Fibroblast of skin of left biceps (primary cell): Measurements from ENCODE around the gene CCL28.
"Not testable (repeated sequence)": the region's sequence is repeated elsewhere in the genome, so short reads cannot be mapped to it uniquely, and the experiment has no call there.

Source experiments
- DNase-seq, 2 experiments: peaks; one replicate each; pipeline ENCODE4 v3.0.0-alpha.2; 2013; ENCODE audit warnings: low read depth in 2 of 2

Gene CCL28

DNA sequence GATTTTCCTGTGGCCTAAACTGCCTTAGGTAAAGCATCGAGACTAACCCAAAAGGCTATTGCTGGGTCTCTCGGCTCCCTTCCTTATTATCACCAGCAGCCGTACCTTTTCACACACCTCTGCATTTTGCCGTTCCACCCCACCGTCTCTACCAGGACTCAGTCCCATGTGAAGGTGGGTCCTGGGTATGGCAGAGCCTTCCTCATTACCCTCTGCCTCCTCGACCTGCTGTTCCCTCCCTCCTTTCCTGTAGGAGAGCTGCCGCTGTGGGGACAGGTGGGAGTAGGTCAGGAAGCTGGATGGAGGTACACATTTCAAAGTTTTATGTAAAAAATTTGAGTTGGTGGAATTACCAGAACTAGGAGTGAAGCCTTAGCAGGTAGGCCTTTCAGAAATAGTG, 1.8 kb downstream of the CCL28 start:
- no peak for DNase-seq

DNA sequence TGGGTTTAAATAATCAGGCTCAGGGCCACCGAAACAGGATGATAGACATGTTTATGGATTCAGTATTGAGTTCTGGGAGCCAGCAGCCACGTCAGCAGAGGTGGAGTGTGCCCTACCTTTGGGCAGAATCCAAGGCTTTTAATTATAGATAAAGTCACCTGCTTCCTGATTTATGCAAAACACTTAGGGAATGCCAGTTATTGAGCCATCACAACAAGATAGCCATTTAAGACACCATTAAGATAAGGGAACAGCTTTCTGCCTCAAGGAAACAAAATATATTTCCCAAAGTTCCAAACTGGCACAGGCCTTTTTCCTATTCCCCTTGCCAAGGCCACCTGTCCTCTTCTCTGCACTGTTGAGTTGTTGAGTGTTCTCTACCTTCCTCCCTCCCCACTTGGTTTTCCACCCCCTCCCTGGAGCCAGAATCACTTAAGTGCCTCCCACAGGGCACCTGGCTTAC, 2.4 kb downstream of the CCL28 start:
- DNase-seq = no peak

DNA sequence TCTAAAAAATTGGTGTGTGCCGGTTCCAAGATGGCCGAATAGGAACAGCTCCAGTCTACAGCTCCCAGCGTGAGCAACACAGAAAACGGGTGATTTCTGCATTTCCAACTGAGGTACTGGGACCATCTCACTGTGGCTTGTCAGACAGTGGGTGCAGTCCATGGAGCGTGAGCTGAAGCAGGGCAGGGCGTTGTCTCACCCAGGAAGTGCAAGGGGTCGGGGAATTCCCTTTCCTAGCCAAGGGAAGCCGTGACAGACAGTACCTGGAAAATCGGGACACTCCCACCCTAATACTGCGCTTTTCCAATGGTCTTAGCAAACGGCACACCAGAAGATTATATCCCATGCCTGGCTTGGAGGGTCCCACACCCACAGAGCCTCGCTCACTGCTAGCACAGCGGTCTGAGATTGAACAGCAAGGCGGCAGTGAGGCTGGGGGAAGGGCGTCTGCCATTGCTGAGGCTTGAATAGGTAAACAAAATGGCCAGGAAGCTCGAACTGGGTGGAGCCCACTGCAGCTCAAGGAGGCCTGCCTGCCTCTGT, 9.6 kb downstream of the CCL28 start:
- not testable (repeated sequence) for DNase-seq

DNA sequence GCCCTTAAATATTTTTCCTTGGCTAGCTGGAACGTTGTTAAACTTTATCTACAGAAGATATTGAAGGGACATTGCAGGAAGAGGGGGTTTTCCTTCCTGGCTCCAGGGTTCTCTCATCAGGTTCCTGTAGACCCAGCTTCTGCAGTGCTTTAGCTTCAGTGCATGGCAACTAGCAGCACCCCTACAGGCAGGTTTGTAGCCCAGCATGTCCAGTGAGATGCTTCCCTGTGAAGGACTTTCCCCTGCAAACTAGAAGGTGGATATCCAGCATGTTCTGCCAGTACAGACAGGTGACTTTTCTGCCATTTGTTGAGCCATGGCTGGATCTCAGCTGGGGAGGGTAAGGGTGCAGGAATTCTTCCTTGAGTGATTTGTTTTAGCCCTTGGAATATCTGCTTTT, 10.4 kb downstream of the CCL28 start:
- no peak for DNase-seq

DNA sequence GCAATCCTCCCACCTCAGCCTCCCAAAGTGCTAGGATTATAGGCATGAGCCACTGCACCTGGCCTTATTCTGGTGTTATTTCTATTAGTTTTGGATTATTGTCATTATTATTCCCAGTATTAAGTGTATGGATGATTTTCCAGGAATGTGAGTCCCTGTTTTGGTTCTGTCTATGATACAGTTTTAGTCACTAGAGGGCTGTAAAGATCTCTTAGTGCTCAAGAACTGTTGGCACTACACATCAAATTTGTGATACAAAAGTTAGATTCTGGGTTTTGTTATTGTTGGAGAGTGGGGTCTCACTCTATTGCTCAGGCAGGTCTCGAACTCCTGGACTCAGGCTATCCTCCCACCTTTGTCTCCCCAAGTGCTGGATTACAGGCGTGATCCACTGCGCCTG, 12.1 kb downstream of the CCL28 start:
- no peak for DNase-seq

DNA sequence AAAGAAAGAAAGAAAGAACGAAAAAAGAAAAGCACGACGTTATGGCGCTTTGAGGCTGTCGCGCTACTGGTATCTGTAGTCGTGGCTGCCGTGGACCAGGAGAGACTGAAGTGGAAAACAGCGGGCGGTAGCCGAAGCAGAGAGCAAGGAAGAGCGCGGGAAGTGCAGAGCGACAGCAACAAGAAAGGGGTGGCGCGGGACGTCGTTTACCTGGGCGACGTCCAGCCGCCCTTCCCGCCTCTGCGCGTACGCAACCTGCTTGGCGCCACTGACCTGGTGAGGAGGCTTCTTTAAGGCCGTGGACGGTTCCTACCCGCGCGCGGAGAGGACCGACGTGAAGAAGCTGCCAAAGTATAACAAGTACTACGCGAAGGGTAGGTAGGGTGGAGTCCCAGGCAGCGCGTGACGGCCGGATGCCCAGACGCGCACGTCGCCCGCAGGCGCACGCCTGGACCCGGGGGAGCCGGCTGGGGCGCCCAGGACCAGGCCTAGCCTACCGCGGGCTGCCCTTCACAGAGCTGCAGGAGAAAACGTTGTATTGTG, 15.4 kb downstream of the CCL28 start:
- DNase-seq = no peak

DNA sequence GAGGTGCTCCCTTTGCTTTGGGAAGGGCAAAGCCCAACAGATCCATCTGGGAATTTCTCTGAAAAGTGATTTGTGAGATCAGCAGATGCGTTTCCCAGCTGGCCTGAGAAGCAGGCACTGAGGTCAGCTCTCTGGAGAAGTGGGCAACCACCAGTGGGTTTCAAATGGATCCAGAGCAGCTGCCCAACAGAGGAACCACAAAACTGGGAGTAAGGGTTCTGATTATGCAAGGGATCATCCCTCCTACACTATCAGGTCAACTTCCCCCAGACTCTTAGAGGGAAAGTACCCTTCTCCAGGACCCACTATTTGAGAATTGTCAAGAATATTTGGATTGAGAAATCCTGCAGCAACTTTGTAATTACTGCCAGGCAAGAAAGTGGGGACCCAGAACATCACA, 21.7 kb downstream of the CCL28 start:
- no peak for DNase-seq

DNA sequence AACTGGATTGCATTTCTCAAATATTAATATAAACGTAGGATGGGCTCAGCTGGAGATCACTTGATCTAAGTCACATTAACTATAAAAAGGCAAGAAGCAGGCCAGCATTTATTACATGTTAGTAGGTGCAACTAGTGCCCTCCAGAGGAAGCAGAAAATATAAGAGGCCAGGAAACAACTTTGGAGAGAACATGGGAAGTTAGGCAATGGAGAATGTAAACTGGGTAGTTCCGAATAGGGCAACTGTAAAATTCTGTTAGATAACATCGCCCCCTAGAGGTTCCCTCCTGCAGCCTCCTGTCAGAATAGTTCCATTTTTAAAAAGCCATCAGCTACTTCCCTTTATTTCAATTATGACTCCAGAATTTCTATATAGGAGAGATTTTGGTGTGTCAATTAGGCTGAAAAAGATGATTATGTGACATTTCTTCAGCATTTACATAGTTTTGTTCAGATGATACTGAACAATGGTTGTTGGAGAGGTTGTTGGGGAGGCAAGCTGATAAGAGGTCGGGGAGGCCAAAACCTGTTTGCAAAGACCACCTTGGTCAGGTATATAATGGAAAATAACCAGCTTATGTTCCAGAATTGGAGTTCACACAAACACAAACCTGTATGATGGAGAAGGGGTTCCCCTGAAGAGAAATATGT, 22.4 kb downstream of the CCL28 start:
- DNase-seq = peak; percentile 73 to 78

DNA sequence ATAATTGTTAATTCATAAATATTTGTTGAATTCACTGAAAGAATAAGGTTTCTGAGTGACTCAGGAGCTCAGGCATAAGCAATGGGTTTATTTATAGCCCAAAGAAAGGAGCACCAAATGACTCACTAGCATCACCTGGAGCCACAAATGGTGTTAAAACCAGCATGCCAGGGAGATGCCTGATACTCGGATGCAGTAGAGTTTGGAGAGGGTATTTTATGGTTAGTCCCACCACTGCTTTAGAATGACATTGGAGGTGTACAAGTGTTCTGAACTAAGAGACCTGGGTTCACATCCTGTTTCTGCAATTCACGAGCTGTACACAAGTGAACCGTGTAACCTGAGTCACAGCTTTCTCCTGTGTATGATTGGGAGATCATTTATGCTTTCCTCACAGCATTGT, 25.2 kb downstream of the CCL28 start:
- DNase-seq = no peak

DNA sequence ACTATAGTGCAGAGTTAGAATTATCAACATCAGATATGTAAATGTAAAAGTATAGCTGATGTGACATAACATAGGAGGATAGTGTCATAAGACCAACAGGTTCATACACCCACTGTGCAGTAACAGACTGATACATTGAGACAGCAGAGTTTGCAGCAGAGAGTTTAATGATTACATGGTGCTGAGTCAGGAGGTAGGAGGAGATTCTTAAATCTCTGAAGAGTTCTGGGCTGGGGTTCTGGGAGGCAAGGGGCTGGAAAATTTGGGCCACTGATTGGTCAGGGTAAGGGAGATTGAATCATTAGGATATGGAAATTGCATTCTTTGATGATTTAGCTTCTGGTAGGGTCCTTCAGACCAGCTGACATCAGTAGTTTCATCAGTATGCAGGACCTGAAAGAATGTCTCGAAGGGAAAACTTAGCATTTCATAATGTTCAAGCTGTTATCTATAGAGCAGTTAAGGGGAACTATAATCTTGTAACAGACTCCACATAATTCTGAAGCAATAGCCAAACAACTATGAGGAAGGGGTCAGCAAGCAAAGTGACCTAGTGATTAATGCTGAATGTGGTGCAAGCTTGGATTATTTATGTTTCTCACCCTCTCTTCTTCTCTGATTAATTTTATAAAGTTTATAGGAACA, 35.6 kb downstream of the CCL28 start:
- DNase-seq = no peak

DNA sequence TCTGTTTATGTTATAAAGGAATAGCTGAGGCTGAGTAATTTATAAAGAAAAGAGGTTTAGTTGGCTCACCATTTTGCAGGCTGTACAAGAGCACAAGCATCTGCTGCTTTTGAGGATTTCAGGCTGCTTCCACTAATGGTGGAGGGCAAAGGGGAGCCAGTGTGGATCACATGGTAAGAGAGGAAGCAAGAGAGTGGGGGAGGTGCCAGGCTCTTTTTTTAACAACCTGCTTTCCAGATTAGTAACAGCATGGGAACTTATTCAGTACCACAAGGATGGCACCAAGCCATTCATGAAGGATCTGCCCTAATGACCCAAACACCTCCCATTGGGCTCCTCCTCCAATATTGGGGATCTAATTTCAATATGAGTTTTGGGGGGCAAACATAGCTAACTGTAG, 40.4 kb downstream of the CCL28 start:
- no peak for DNase-seq

DNA sequence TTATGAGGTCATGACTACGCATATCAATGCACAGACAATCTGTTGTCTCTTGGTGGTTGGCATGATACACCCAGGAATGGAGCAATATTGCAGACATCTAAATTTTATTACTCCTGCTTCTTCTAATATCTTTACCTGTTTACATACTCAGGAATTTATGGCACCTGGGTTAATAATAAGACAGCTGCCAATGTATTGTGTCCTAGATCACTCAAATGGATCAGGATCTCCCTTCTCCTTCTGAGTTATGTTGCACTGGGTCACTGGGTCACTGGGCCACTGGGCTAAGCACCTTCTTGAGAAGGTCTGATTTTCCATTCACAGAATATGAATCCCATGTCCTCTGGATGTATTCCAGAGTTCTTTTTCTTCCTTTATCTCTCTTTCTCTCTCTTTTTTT, 41.8 kb downstream of the CCL28 start:
- no peak for DNase-seq

DNA sequence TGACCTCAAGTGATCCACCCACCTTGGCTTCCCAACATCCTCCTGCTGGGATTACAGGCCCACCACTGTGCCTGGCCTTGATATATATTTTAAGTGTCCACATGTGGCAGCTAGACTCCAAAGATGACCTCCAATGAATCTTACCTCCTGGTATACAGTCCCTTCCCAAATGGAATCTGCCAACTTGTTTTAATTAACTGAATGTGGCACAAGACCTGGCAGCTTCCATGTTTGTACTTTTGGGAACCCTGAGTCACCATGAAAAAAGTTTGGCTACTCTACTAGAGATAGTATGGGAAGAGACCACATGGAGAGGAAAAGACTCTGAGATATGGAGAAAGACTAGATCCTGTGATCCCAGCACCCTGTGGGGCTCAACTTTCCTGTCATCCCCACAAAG, 42.5 kb downstream of the CCL28 start:
- no peak for DNase-seq

DNA sequence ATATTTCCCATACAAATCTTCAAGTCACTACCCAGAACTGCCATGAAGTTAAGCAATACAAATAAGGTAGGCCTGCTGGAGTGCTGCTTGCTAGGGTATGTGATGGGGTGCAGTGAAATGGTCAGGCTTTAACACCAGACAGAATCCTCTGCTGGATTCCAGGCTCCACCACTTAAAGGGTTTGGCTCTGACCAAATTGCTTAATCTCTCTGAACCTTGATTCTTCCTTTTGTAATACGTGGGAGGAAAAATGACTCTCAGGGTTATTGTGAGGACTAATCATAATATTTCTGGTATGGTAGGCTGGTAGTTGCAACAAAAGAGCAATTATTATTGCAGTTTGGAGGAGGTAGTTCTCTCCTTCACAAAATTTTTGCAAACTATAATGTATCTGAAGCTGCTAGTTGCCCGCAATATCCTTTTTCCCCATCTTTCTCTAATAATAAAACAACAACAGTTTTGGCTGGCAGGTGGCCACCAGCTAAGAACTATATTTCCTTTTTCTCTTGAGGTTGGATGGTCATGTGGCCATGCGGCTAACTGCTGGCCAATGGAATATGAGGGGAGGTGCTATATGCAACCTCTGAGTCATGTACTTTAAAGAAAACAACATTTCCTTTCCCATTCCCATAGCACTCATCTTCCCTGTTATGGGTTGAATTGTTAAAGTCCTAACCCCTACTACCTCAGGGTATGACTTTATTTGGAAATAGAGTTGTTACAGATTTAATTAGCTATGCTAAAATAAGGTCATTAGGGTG, 44.1 kb downstream of the CCL28 start:
- no peak for DNase-seq

DNA sequence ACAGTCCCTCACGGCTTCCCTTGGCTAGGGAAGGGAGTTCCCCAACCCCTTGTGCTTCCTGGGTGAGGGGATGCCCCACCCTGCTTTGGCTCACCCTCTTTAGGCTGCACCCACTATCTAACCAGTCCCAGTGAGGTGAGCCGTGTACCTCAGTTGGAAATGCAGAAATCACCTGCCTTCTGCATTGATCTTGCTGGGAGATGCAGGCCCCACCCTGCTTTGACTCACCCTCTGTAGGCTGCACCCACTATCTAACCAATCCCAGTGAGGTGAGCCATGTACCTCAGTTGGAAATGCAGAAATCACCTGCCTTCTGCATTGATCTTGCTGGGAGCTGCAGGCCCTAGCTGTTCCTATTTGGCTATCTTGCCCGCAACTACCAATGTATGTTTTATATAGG, 44.7 kb downstream of the CCL28 start:
- no peak for DNase-seq

DNA sequence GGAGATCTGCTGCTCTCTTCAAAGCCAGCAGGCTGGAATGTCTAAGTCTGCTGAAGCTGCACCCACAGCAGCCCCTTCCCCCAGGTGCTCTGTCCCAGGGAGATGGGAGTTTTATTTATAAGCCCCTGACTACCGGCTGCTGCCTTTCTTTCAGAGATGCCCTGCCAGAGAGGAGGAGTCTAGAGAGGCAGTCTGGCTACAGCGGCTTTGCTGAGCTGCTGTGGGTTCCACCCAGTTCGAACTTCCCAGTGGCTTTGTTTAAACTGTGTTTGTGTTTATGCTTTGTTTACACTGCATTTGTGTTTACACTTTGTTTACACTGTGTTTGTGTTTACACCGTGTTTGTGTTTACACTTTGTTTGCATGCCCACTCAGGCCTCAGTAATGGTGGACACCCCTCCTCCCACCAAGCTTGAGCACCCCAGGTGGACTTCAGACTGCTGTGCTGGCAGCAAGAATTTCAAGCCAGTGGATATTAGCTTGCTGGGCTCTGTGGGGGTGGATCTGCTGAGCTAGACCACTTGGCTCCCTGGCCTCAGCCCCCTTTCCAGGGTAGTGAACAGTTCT, 45.4 kb downstream of the CCL28 start:
- not testable (repeated sequence) for DNase-seq

DNA sequence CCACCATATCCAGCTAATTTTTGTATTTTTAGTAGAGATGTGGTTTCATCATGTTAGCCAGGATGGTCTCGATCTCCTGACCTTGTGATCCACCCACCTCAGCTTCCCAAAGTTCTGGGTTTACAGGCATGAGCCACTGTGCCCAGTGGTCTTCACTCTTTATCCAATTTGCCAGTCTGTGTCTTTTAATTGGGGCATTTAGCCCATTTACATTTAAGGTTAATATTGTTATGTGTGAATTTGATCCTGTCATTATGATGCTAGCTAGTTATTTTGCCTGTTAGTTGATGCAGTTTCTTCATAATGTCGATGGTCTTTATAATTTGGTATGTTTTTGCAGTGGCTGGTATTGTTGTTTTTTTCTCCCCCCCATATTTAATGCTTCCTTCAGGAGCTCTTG, 47.0 kb downstream of the CCL28 start:
- not testable (repeated sequence) for DNase-seq

DNA sequence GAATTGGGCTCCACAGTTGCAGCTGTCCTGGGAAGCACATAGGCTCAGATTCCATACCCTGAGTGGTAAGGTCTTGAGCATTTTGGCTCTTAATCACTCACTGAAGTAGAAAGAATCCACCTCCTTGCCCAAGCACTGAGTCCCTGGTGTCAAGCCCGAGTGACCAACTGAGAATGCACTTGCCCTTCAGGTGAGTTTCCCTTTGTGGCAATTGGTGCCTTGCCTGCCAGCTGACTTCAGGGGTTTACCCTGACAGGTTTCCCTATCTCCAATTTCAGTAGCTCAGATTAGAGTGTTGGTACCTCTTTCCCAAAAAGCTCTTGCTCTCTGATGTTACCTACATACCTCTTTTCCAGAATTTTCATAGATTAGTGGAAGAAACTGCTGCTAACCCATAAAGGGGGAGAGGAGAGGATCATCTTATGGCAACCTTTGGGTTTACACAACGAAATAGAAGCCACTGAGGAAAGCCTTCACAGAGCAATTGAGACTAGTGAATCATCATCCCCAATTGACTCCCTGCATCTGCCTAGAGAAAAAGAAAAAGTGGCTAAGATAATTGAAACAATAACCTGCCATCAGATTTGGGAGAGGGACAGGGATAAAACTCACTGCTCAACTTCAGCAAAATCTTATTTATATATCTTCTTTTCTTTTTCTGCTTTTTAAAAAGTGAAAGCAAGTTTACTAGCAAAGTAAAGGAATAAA, 48.6 kb downstream of the CCL28 start:
- no peak for DNase-seq

DNA sequence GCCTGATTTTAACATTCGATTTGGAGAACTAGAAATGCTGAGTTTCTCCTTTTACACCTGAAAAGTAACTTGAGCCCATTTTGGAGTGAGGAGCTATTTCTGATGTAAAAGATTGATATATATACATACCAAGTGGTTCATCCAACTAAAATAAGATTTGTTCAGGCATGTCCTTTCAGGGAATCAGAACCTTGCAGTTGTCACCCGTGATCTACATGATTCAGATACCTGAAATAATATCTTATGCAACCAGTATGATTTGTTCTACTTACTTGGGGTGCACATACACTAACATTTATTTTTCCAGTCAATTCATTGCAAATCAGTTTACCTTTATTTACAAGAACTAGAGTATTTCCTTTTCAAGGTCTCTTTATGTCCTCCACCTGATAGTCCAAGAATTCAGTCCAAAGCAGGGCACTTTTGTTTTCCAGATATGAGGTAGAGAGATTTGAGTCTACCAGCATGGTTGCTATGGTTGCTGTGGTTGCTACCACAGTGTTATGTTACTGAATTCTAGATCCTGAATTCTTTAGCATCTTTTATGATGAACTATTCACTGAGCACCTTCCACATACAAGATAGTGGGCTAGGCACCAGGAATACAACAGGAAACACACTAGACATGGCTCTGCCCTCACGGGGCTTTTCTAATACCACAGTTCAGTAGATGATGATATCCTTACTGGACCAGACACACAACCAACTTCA, 49.3 kb downstream of the CCL28 start:
- DNase-seq = no peak

DNA sequence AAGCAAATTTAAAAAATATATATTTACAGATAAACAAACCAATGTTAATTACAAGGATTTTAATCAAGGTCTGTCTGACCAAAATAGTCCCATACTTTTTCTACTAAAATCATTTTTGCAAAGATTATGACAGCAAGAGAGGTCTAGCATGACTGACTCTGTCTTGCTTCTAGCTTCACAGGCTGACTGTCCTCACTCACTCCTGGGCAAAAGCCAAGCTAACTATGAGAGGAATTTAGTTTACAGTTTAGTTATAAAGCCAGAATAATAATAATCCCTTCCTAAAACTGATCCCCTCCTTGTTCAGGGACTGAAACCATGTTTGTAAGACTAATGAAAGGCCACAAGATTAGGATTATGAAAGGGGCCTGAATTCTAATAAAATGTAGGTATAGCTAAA, 53.5 kb downstream of the CCL28 start:
- no peak for DNase-seq

DNA sequence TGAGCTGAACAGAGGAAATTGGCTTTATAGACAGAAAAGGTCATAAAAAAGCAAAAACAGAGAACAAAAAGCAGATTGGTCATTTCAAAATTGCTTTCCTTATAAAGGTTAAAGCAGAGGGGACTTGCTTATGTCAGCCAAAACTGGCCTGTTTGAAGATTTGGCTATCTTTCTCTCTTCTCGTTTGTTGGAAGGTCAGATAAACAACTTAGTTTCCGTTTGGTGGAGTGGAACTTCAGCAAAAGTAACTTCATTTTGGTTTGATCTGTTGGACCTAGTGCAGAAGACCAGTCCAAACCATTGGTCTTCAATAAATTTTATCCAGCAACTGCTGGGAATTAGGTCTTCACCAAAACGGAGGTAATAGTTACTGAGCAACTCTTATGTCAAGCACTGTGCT, 53.9 kb downstream of the CCL28 start:
- no peak for DNase-seq
